GM18526 (cell line): Measurements from ENCODE around the gene POLR3A.

Source experiments
- POLR2A ChIP-seq: IDR thresholded peaks from 3 replicates; pipeline ENCODE4 v1.6.1; 2011; ENCODE audit not compliant: insufficient read length; ENCODE audit errors: extremely low read depth

POLR3A gene

GRCh38 chr10:78004215-78005026 lies 24.9 kb downstream of the POLR3A start:
- no peak for TF ChIP-seq POLR2A

DNA sequence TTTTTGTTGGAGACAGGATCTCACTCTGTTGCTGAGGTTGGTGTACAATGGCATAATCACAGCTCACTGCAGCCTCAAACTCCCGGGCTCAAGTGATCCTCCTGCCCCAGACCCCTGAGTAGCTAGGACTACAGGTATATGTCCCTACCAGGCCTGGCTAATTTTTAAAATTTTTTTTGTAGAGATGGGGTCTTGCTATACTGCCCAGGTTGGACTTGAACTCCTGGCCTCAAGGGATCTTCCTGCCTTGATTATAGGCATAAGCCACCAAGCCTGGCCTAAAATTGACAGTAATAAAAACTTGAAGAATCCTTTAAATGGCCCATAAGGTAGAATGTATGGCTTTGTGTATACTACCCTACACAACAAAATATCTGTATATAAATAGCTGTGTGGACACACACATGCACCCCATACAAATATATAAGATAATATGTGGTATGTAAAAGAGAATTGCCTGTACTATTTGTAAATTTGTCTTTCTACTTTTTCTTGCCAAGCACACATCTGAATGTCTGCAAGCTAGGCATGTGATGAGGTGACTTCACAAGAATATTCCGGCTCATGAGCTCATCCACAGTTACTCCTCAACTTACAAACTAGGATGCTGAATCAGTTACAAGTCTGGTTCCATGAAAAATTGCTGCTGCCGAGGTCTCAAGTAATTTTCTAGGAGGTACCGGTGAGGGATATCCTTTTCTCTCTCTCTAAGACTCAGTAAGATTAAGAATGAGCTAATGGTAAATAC lies 26.6 kb downstream of the POLR3A start:
- no peak for TF ChIP-seq POLR2A

DNA sequence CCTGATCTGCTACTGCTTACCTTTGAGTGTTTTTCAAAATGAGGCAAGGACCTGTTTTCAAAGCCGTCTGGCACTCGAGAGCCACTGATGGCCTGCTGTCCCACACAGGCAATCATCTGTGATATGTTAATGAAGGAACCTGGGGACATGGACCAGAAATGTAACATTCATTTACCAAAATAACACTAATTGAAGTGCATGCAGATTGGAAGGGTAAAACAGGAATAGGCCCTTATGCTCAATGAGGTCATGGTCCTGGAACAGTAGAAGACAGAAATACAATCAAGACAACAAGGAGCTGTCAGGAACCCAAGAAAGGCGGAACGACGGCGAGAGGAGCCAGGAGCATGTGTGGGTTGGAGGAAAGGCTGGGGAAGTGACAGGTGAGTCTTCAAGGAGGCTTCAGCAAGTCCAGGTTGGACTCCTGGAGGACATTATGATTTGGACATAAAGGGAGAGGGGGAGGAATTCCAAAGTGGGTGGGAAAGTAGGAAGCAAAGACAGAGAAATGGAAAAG lies 28.3 kb downstream of the POLR3A start:
- TF ChIP-seq POLR2A: no peak

DNA sequence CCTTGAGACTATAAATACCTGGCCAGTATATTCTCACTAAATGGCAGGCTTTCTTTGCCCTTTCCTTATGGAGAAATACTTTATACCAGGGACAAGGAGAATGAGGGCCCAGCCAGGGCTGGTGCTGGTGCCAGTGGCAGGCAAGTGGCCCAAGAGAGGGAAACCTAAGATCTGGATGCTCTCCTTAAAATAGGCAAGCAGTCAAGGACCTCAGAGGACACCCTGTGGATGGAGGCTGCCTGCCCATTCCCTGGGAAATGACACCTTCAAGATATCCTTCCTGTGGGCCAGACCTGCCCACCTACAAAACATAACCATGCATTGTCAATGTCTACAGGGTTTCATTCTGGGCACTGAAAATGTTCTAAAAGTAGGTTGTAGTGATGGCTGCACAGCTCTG lies 29.1 kb downstream of the POLR3A start:
- no peak for TF ChIP-seq POLR2A

- no peak for TF ChIP-seq POLR2A
These were observed 35.7 kb downstream of the POLR3A start for GRCh38 chr10:77993620-77994019.

DNA sequence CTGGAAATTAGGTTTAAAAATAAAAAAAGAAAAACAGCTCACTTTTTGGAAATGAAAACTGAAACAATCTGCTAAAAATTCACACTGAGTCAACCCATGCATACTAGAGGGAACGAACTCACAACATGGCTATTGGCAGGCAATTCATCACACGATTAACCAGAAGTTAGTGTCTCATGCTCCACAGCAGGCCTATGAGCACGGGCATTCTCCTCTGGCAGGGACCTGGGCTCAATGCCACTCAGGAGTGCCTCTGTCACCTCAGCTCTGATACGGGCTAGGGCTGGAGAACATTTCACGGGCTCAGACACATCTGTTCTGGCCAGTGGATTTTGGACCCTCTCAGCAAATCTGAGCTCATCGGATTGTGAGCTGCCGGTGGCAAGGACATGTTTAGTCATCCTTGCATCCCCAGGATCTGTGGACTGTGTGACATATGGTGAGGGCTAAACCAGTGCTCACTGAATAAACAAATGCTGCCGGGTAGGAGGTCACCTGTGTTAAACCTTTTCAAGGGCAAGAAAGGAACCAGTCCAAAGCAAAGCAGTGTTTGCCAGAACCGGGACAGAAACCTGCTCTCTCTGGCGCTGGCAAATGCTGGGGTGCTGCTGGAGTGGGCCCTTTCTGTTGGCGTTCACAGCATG lies 40.1 kb downstream of the POLR3A start:
- no peak for TF ChIP-seq POLR2A

- no peak for TF ChIP-seq POLR2A
These were observed 41.6 kb downstream of the POLR3A start for GRCh38 chr10:77987671-77988255.

- no peak for TF ChIP-seq POLR2A
These were observed 44.3 kb downstream of the POLR3A start for GRCh38 chr10:77984986-77985385.

GRCh38 chr10:77983384-77984341 lies 45.7 kb downstream of the POLR3A start:
- TF ChIP-seq POLR2A: no peak

DNA sequence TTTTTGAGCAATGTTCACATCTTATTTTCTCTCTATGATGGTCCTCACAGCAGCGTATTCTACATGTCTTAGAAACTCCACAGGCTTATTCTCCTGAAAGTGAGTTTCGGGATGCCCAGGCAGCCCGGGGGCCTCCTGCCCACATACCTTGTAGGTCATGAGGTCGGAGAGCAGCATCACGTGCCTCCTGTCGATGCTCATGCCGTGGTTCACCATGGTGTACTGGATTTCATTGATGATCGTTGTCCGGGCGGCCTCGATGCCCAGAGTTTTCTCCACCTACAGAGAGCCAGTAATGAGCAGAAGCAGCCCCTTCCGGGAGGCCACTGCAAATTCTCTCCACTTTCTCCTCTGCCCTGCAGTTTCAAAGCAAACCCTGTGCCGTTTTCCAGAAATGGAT lies 48.0 kb downstream of the POLR3A start:
- no peak for TF ChIP-seq POLR2A

DNA sequence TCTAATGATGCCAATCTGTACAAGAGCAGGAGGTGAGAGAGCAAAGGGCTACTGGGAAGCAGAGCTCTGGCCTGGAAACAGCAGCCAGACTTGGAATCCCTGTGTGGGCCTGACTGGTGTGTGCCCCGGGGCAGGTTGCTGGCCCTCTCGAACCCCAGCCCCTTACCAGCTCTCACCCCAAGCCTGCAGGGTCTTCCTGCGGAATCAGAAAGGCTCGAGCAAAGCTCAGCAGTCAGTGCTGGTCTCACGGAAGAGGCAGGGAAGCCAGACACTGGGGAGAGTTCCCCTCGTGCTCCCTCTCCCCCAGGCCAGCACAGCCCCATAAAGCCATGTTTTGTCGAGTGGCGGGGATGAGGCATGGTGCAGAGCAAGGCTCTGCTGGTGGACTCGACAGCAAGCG lies 50.1 kb downstream of the POLR3A start:
- TF ChIP-seq POLR2A: no peak

DNA sequence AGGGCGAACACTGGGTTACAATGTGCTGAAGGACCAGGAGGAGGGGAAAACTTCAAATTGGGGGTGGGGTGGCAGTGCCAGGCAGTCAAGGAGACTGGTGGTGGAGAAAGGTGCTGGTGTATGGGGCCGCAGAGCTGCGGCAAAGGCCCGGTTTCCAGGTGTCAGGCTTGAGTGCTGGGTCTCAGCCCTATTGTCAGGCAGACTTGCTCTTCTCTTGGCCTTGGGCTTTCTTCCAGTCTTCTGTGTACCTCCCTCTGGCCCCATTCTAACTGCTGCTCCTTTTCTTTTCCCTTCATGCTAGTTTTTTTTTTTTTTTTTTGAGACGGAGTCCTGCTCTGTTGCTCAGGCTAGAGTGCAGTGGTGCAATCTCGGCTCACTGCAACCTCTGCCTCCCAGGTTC lies 51.0 kb downstream of the POLR3A start:
- TF ChIP-seq POLR2A: no peak

- TF ChIP-seq POLR2A: no peak
These were observed 51.4 kb downstream of the POLR3A start for GRCh38 chr10:77977934-77978333.

GRCh38 chr10:77977016-77977415 lies 52.3 kb downstream of the POLR3A start:
- TF ChIP-seq POLR2A: no peak
